IMR-90 (cell line): ENCODE results near the gene DIAPH2. TPM values are rescaled to one million over a fixed set of nuclear protein-coding genes. Genes with fewer than 3 reads are reported as not detected.

ENCODE experiments used
- ATAC-seq: fragments of 200-7000 bp; cut with Tn5 transposase; 2 replicates; pipeline ENCODE4 v1.9.1; 2020; ENCODE audit warnings: low read depth, mild to moderate bottlenecking, moderate library complexity
- BruUV-seq: library from RNA; stranded (reverse); fragments of 400-500 nt; replicated peaks from 2 replicates; lab custom pipeline; 2021; lab: Mats Ljungman, UMichigan
- CTCF ChIA-PET: fragments of 300-600 bp; formaldehyde crosslinking; extraction: SDS; loops from one replicate; lab custom pipeline; 2021; ENCODE audit warnings: antibody characterized with exemption; lab: Yijun Ruan, JAX
- POLR2A ChIA-PET: fragments of 300-600 bp; sonication (Branson Sonifier 250); formaldehyde crosslinking; loops from one replicate; lab custom pipeline; 2022; ENCODE audit warnings: antibody characterized with exemption; ENCODE audit not compliant: unreplicated experiment; lab: Charles Lee
- DNase-seq: peaks from one replicate; pipeline ENCODE4 v3.0.0; 2013
- H2AFZ ChIP-seq: replicated peaks from 2 replicates; pipeline ENCODE3; 2013; ENCODE audit warnings: low read length, mild to moderate bottlenecking; ENCODE audit not compliant: poor library complexity
- H2AK5ac ChIP-seq: 2 replicates; pipeline ENCODE4 v1.6.1; 2013; ENCODE audit warnings: low read depth, low read length, inconsistent platforms
- H2AK9ac ChIP-seq: replicated peaks from 2 replicates; pipeline ENCODE3; 2013; ENCODE audit warnings: mild to moderate bottlenecking, low read depth, low read length, moderate library complexity; ENCODE audit not compliant: poor library complexity
- H2BK120ac ChIP-seq: 2 replicates; pipeline ENCODE4 v1.6.1; 2013; ENCODE audit warnings: low read depth, low read length, inconsistent platforms
- H2BK15ac ChIP-seq: 3 replicates; pipeline ENCODE4 v1.6.1; 2013; ENCODE audit warnings: low read depth, low read length, inconsistent platforms
- H2BK20ac ChIP-seq: 2 replicates; pipeline ENCODE4 v1.6.1; 2013; ENCODE audit warnings: low read depth, mild to moderate bottlenecking, inconsistent platforms, low read length, moderate library complexity
- H2BK5ac ChIP-seq: 2 replicates; pipeline ENCODE4 v1.6.1; 2013; ENCODE audit warnings: mild to moderate bottlenecking, low read depth, low read length, inconsistent platforms; ENCODE audit not compliant: poor library complexity, severe bottlenecking
- H3K14ac ChIP-seq: replicated peaks from 2 replicates; pipeline ENCODE4 v1.6.1; 2013; ENCODE audit warnings: low read depth, low read length, inconsistent platforms
- H3K18ac ChIP-seq: 2 replicates; pipeline ENCODE4 v1.6.1; 2013; ENCODE audit warnings: low read depth, low read length, control low read depth
- H3K23ac ChIP-seq: 2 replicates; pipeline ENCODE4 v1.6.1; 2013; ENCODE audit warnings: low read depth, low read length, inconsistent platforms
- H3K27ac ChIP-seq: 2 replicates; pipeline ENCODE4 v1.5.1; 2013; ENCODE audit warnings: mild to moderate bottlenecking, control low read depth, low read length; ENCODE audit not compliant: insufficient read depth
- H3K27me3 ChIP-seq: 2 replicates; pipeline ENCODE4 v1.6.1; 2013; ENCODE audit warnings: low read length; ENCODE audit not compliant: control insufficient read depth, insufficient read depth
- H3K36me3 ChIP-seq: 2 replicates; pipeline ENCODE4 v1.6.1; 2013; ENCODE audit warnings: low read length, mixed read lengths; ENCODE audit not compliant: control insufficient read depth, insufficient read depth
- H3K4ac ChIP-seq: 2 replicates; pipeline ENCODE4 v1.6.1; 2013; ENCODE audit warnings: low read depth, low read length, inconsistent platforms
- H3K4me1 ChIP-seq: 2 replicates; pipeline ENCODE4 v1.6.1; 2013; ENCODE audit warnings: low read length, mixed read lengths; ENCODE audit not compliant: control insufficient read depth, insufficient read depth
- H3K4me2 ChIP-seq: 2 replicates; pipeline ENCODE4 v1.6.1; 2013; ENCODE audit warnings: low read depth, mild to moderate bottlenecking, control low read depth, low read length, moderate library complexity
- H3K4me3 ChIP-seq: 2 replicates; pipeline ENCODE4 v1.5.1; 2013; ENCODE audit warnings: low read depth, mild to moderate bottlenecking, control low read depth, low read length, moderate library complexity; ENCODE audit not compliant: insufficient read depth
- H3K56ac ChIP-seq: 2 replicates; pipeline ENCODE4 v1.6.1; 2013; ENCODE audit warnings: low read length, inconsistent platforms; ENCODE audit not compliant: insufficient read depth; ENCODE audit errors: extremely low read depth
- H3K79me1 ChIP-seq, 2 experiments: 2 replicates each; pipeline ENCODE4 v1.6.1; 2013; ENCODE audit warnings: low read length in 2 of 2, inconsistent platforms in 1 of 2, low read depth in 1 of 2
- H3K9ac ChIP-seq: 2 replicates; pipeline ENCODE4 v1.6.1; 2013; ENCODE audit warnings: low read depth, low read length, control low read depth
- H3K9me1 ChIP-seq: 2 replicates; pipeline ENCODE4 v1.6.1; 2013; ENCODE audit warnings: low read length, inconsistent platforms; ENCODE audit not compliant: insufficient read depth
- H3K9me3 ChIP-seq: 2 replicates; pipeline ENCODE4 v1.6.1; 2013; ENCODE audit warnings: low read length; ENCODE audit not compliant: control insufficient read depth, insufficient read depth
- H4K20me1 ChIP-seq: 2 replicates; pipeline ENCODE4 v1.6.1; 2013; ENCODE audit warnings: low read length, inconsistent platforms; ENCODE audit not compliant: insufficient read depth
- H4K5ac ChIP-seq: 2 replicates; pipeline ENCODE4 v1.6.1; 2013; ENCODE audit warnings: mild to moderate bottlenecking, low read depth, low read length, control low read depth
- H4K8ac ChIP-seq, 2 experiments: 2 replicates each; pipeline ENCODE4 v1.6.1; 2013; ENCODE audit warnings: low read depth in 2 of 2, low read length in 2 of 2, control low read depth in 1 of 2, inconsistent platforms in 1 of 2
- H4K91ac ChIP-seq: 2 replicates; pipeline ENCODE4 v1.6.1; 2013; ENCODE audit warnings: low read depth, low read length, inconsistent platforms; ENCODE audit not compliant: insufficient read depth
- BHLHE40 ChIP-seq: fragments of 150-350 bp; IDR thresholded peaks from 2 replicates; pipeline ENCODE4 v1.6.1; 2016; ENCODE audit warnings: mild to moderate bottlenecking, low read depth, low read length
- CEBPB ChIP-seq: IDR thresholded peaks from 2 replicates; pipeline ENCODE4 v1.6.1; 2012; ENCODE audit warnings: low read depth, low read length, improper control_type of control experiment
- CHD1 ChIP-seq: IDR thresholded peaks from 2 replicates; pipeline ENCODE4 v1.6.1; 2012; ENCODE audit warnings: low read depth, low read length, improper control_type of control experiment
- CTCF ChIP-seq: conservative IDR thresholded peaks from 2 replicates; pipeline ENCODE4 v1.5.1; 2012; ENCODE audit warnings: mild to moderate bottlenecking, low read depth, low read length, improper control_type of control experiment
- ELK1 ChIP-seq: fragments of 150-350 bp; IDR thresholded peaks from 2 replicates; pipeline ENCODE4 v1.6.1; 2016; ENCODE audit warnings: low read depth, mild to moderate bottlenecking, low read length, moderate library complexity, borderline replicate concordance
- FOS ChIP-seq: fragments of 150-350 bp; IDR thresholded peaks from 2 replicates; pipeline ENCODE4 v1.6.1; 2016; ENCODE audit warnings: low read depth, low read length
- MAFK ChIP-seq: IDR thresholded peaks from 2 replicates; pipeline ENCODE4 v1.6.1; 2012; ENCODE audit warnings: low read depth, low read length, improper control_type of control experiment
- MAZ ChIP-seq: IDR thresholded peaks from 2 replicates; pipeline ENCODE4 v1.6.1; 2012; ENCODE audit warnings: low read depth, mild to moderate bottlenecking, low read length, improper control_type of control experiment, moderate library complexity, borderline replicate concordance
- MXI1 ChIP-seq: IDR thresholded peaks from 2 replicates; pipeline ENCODE4 v1.6.1; 2012; ENCODE audit warnings: low read depth, mild to moderate bottlenecking, low read length, moderate library complexity, borderline replicate concordance
- NFE2L2 ChIP-seq: fragments of 150-350 bp; IDR thresholded peaks from 2 replicates; pipeline ENCODE4 v1.6.1; 2016; ENCODE audit warnings: low read depth, mild to moderate bottlenecking, low read length
- POLR2A ChIP-seq: IDR thresholded peaks from 2 replicates; pipeline ENCODE4 v1.6.1; 2012; ENCODE audit warnings: mild to moderate bottlenecking, low read depth, low read length
- WGBS, 2 experiments: methylation state at CpG; one replicate each; pipeline versions ENCODE4 v1.1.5 to v1.1.7; 2013; ENCODE audit warnings: missing lambda C conversion rate in 2 of 2; ENCODE audit not compliant: insufficient read length in 1 of 2; ENCODE audit errors: extremely low coverage in 2 of 2; 5-methylcytosine and 5-hydroxymethylcytosine counted together
- dilution Hi-C: fragments of 300-500 bp; cut with HindIII; formaldehyde crosslinking; loops from one replicate; pipeline ENCODE4 v1.14.3; 2018; ENCODE audit warnings: low sequenced_read_pairs; ENCODE audit not compliant: unreplicated experiment
- in situ Hi-C: fragments of 300-500 bp; cut with MboI; formaldehyde crosslinking; loops from 3 replicates; pipeline ENCODE4 v1.14.3; 2019; ENCODE audit warnings: low sequenced_read_pairs, inconsistent platforms, mixed read lengths
- intact Hi-C: fragments of 100-400 bp; cut with micrococcal nuclease; formaldehyde crosslinking; loops from 2 replicates; pipeline ENCODE4 v1.10.0; 2022
- polyA plus RNA-seq, 3 experiments: library from polyadenylated mRNA; depleted of rRNA; stranded (reverse); fragments of >200 nt; gene quantifications; 2 replicates each; pipeline ENCODE4 v1.2.3, GENCODE V29; 2012; ENCODE audit warnings: low replicate concordance in 1 of 3
- total RNA-seq: library from RNA; depleted of rRNA; stranded (reverse); fragments of >200 nt; gene quantifications from 2 replicates; pipeline ENCODE4 v1.2.3, GENCODE V29; 2012

The DIAPH2 gene
- total and polyA plus RNA-seq, 2 of the 4 experiments (the other 2 are of a cell fraction): 3.6 to 19.9 TPM

GRCh38 chrX:96687776-96688175 is 3.1 kb downstream of the DIAPH2 start:
- WGBS, 2 experiments: no CpG with 5 or more reads among the region's 2 CpGs
- Histone ChIP-seq H3K23ac (no peak overlapping the region), H2BK5ac (no peak overlapping the region), H3K4me3 (no peak overlapping the region), H4K20me1 (no peaks in the 10 kb centered on the region), H2AFZ (no peak overlapping the region), H2BK15ac (no peak overlapping the region), H3K18ac (no peak overlapping the region), H4K8ac (no peak overlapping the region), H3K14ac (no peak overlapping the region), H3K36me3 (no peaks in the 10 kb centered on the region), H2AK9ac (no peak overlapping the region), H3K79me1 (peaks cover 2 to 11% of the 10 kb centered on the region in 2 experiments; a peak in 2 of 4 replicates), H4K91ac (no peak overlapping the region), H3K9me3 (no peaks in the 10 kb centered on the region), H2AK5ac (no peak overlapping the region), H4K5ac (no peak overlapping the region), H3K4me1 (no peaks in the 10 kb centered on the region; the same call in 1 of the 2 replicates), H3K4ac (no peak overlapping the region), H2BK120ac (no peak overlapping the region), H3K27me3 (no peaks in the 10 kb centered on the region), H3K9ac (no peak overlapping the region), H2BK20ac (no peak overlapping the region), H3K9me1 (no peaks in the 10 kb centered on the region), H3K56ac (no peak overlapping the region), H3K27ac (no peak overlapping the region), H3K4me2 (no peak overlapping the region)
- POLR2A ChIA-PET: no interaction called here
- intact Hi-C loops: no loop called here
- TF ChIP-seq NFE2L2 (no peak), POLR2A (no peak), CEBPB (no peak), CHD1 (no peak), CTCF (no peak), MAZ (no peak), BHLHE40 (no peak), MXI1 (no peak), MAFK (no peak), FOS (no peak), ELK1 (no peak)
- BruUV-seq: no TSS peak
- CTCF ChIA-PET: no interaction called here
- ATAC-seq (no peak), DNase-seq (no peak)
- dilution Hi-C loops: no loop called here
- in situ Hi-C loops: no loop called here
